ENCODE data around the gene DPF3. TPM values are rescaled to one million over a fixed set of nuclear protein-coding genes. Genes with fewer than 3 reads are reported as not detected.

DPF3 gene
- total RNA-seq, 1 experiment from 2014 or later, result 0.31 TPM

- ATAC-seq, result no peak
- Mint-ChIP-seq H3K27me3 (ENCODE audit: low read depth) (no peaks in the 10 kb centered on the region; the same call in 1 of the 2 replicates), H3K36me3 (no peaks in the 10 kb centered on the region)
These were observed 154.2 kb downstream of the DPF3 start for GRCh38 chr14:72739446-72740405.

GRCh38 chr14:72738161-72738611, 155.7 kb downstream of the DPF3 start:
- Mint-ChIP-seq H3K36me3 (no peaks in the 10 kb centered on the region), H3K4me3 (no peak overlapping the region), H3K9me3 (no peaks in the 10 kb centered on the region), H3K27ac (no peak overlapping the region), H3K4me1 (peaks cover 13% of the 10 kb centered on the region), H3K27me3 (ENCODE audit: low read depth) (no peaks in the 10 kb centered on the region; the same call in 1 of the 2 replicates)
- TF ChIP-seq GRHL2 (CRISPR knock-in tag; IDR thresholded peaks at IDR 0.05; ENCODE audit: insufficient replicate concordance, severe bottlenecking) (no peak), CREM (CRISPR knock-in tag; IDR thresholded peaks at IDR 0.05) (no peak), NFYB (CRISPR knock-in tag; conservative IDR thresholded peaks at IDR 0.05; ENCODE audit: low read depth) (no peak), ZNF263 (CRISPR knock-in tag; IDR thresholded peaks at IDR 0.05; ENCODE audit: low read depth) (no peak), RELA (CRISPR knock-in tag; IDR thresholded peaks at IDR 0.05; ENCODE audit: borderline replicate concordance) (no peak), NR3C1 (CRISPR knock-in tag; conservative IDR thresholded peaks at IDR 0.05; ENCODE audit: low read depth) (no peak), ZNF512 (CRISPR knock-in tag; IDR thresholded peaks at IDR 0.05; ENCODE audit: borderline replicate concordance) (no peak), ZBTB21 (CRISPR knock-in tag; IDR thresholded peaks at IDR 0.05; ENCODE audit: borderline replicate concordance) (no peak), ZNF425 (CRISPR knock-in tag; conservative IDR thresholded peaks at IDR 0.05) (no peak)
- DNase-seq (ENCODE audit: low spot score) (no peak), ATAC-seq (no peak)
- ChIA-PET POLR2A (no interaction called here), CTCF (interaction anchor here (1.1 kb wide), 1 partner anchor 224 kb away, joined by 3 read pairs; no protein-coding TSS in a partner anchor)

More at GRCh38 chr14:72739446-72740405, 154.2 kb downstream of the DPF3 start:
- TF ChIP-seq TEAD1 (CRISPR knock-in tag; IDR thresholded peaks at IDR 0.05) (no peak), HMGA2 (CRISPR knock-in tag; IDR thresholded peaks at IDR 0.05) (no peak)
- DNase-seq (ENCODE audit: low spot score), result no peak
- Mint-ChIP-seq H3K4me3 (no peak overlapping the region), H3K4me1 (peaks cover 13% of the 10 kb centered on the region), H3K9me3 (no peaks in the 10 kb centered on the region), H3K27ac (no peak overlapping the region)
- ChIA-PET POLR2A (no interaction called here), CTCF (no interaction called here)

- Mint-ChIP-seq H3K4me3 (no peak overlapping the region), H3K4me1 (peaks cover 8% of the 10 kb centered on the region), H3K27me3 (ENCODE audit: low read depth) (no peaks in the 10 kb centered on the region; the same call in 1 of the 2 replicates), H3K27ac (no peak overlapping the region), H3K9me3 (no peaks in the 10 kb centered on the region), H3K36me3 (no peaks in the 10 kb centered on the region)
- no peak for ATAC-seq
- no peak for DNase-seq (ENCODE audit: low spot score)
- CTCF ChIA-PET, result interaction anchor here (1.0 kb wide), 2 partner anchors 179 to 223 kb away, joined by 3 read pairs; no protein-coding TSS in a partner anchor
- POLR2A ChIA-PET, result no interaction called here
- TF ChIP-seq PRDM15 (CRISPR knock-in tag; IDR thresholded peaks at IDR 0.05) (no peak), E2F1 (CRISPR knock-in tag; IDR thresholded peaks at IDR 0.05) (no peak), ZNF121 (CRISPR knock-in tag; IDR thresholded peaks at IDR 0.05) (no peak), PRRX2 (CRISPR knock-in tag; IDR thresholded peaks at IDR 0.05) (no peak), MYBL2 (CRISPR knock-in tag; IDR thresholded peaks at IDR 0.05) (no peak), E2F5 (CRISPR knock-in tag; IDR thresholded peaks at IDR 0.05) (no peak), ETV6 (CRISPR knock-in tag; IDR thresholded peaks at IDR 0.05) (no peak)
These were observed 156.3 kb downstream of the DPF3 start for GRCh38 chr14:72737560-72737943.
